ENCODE results near the gene VPS72. TPM values are rescaled to one million over a fixed set of nuclear protein-coding genes. Genes with fewer than 3 reads are reported as not detected.
"Not testable (repeated sequence)": the region's sequence is repeated elsewhere in the genome, so short reads cannot be mapped to it uniquely, and the experiment has no call there.

Gene VPS72
- total RNA-seq, 1 experiment from 2014 or later, result 75.1 TPM

- TF ChIP-seq EZH2phosphoT487 (IDR thresholded peaks at IDR 0.05; ENCODE audit: borderline replicate concordance, low read length), result no peak
- no peak for TF ChIP-seq EZH2 (IDR thresholded peaks at IDR 0.05; ENCODE audit: low read length, unreplicated experiment)
- TF ChIP-seq CTCF (conservative IDR thresholded peaks at IDR 0.05; ENCODE audit: low read depth, low read length), result no peak
- H3K4me1 ChIP-seq (ENCODE audit: insufficient read depth, low read length), result peaks cover 40% of the 10 kb centered on the region
- H3F3A ChIP-seq (ENCODE audit: low read length, unreplicated experiment), result peaks cover 11% of the 10 kb centered on the region
- no peak overlapping the region for H2AFZ ChIP-seq (ENCODE audit: low read length)
- ChIA-PET POLR2A (ENCODE audit: unreplicated experiment) (interaction anchor here (0.6 kb wide), 2 partner anchors 36 to 186 kb away, joined by 4 to 5 read pairs; no protein-coding TSS in a partner anchor), CTCF (no interaction called here)
- peaks cover 33% of the 10 kb centered on the region for H3K79me2 ChIP-seq (ENCODE audit: low read length)
- no peaks in the 10 kb centered on the region for H3K27me3 ChIP-seq (ENCODE audit: low read length)
- H3K9ac ChIP-seq (ENCODE audit: low read length), result no peak overlapping the region
- H3K4me3 ChIP-seq (ENCODE audit: low read length), result no peak overlapping the region
- no peaks in the 10 kb centered on the region for H3K9me2 ChIP-seq (replicated peaks; ENCODE audit: low read length)
- H3K9me3 ChIP-seq (ENCODE audit: low read length), result no peaks in the 10 kb centered on the region
- DNase-seq, result no peak
- no TSS peak for BruUV-seq (replicated peaks)
- no peak overlapping the region for H3K27ac ChIP-seq (ENCODE audit: low read length)
- intact Hi-C loops (cut with micrococcal nuclease), result loop anchor here (10.0 kb wide), 1 partner anchor 351 kb away; the partner anchor contains the start of gene TUFT1
- ATAC-seq, result no peak
- no peaks in the 10 kb centered on the region for H4K20me1 ChIP-seq (ENCODE audit: low read length)
- no peaks in the 10 kb centered on the region for H3K36me3 ChIP-seq (ENCODE audit: low read depth, low read length)
- no peak overlapping the region for H3K4me2 ChIP-seq (ENCODE audit: low read length)
Measured at GRCh38 chr1:151193304-151193703, 3.3 kb upstream of the VPS72 start.

- no peak overlapping the region for H3K4me2 ChIP-seq (ENCODE audit: low read length)
- ChIA-PET CTCF (no interaction called here), POLR2A (ENCODE audit: unreplicated experiment) (no interaction called here)
- H3K4me1 ChIP-seq (ENCODE audit: insufficient read depth, low read length), result peaks cover 30% of the 10 kb centered on the region
- no peaks in the 10 kb centered on the region for H3K9me3 ChIP-seq (ENCODE audit: low read length)
- H3K27ac ChIP-seq (ENCODE audit: low read length), result no peak overlapping the region
- BruUV-seq (replicated peaks), result no TSS peak
- no peak overlapping the region for H2AFZ ChIP-seq (ENCODE audit: low read length)
- no peaks in the 10 kb centered on the region for H3K9me2 ChIP-seq (replicated peaks; ENCODE audit: low read length)
- no peak for ATAC-seq
- H3K36me3 ChIP-seq (ENCODE audit: low read depth, low read length), result no peaks in the 10 kb centered on the region
- DNase-seq, result no peak
- H3K9ac ChIP-seq (ENCODE audit: low read length), result no peak overlapping the region
- intact Hi-C loops (cut with micrococcal nuclease), result loop anchor here (10.0 kb wide), 1 partner anchor 353 kb away; the partner anchor contains the start of gene TUFT1
- H3K4me3 ChIP-seq (ENCODE audit: low read length), result no peak overlapping the region
- H3F3A ChIP-seq (ENCODE audit: low read length, unreplicated experiment), result peaks cover 11% of the 10 kb centered on the region
- no peaks in the 10 kb centered on the region for H3K27me3 ChIP-seq (ENCODE audit: low read length)
- H4K20me1 ChIP-seq (ENCODE audit: low read length), result no peaks in the 10 kb centered on the region
- TF ChIP-seq EZH2phosphoT487 (IDR thresholded peaks at IDR 0.05; ENCODE audit: borderline replicate concordance, low read length), result no peak
- TF ChIP-seq CTCF (conservative IDR thresholded peaks at IDR 0.05; ENCODE audit: low read depth, low read length), result no peak
- TF ChIP-seq EZH2 (IDR thresholded peaks at IDR 0.05; ENCODE audit: low read length, unreplicated experiment), result no peak
- peaks cover 43% of the 10 kb centered on the region for H3K79me2 ChIP-seq (ENCODE audit: low read length)
Measured at GRCh38 chr1:151192047-151192446, 2.0 kb upstream of the VPS72 start.

- H3F3A ChIP-seq (ENCODE audit: low read length, unreplicated experiment); BruUV-seq (replicated peaks); H3K27ac ChIP-seq (ENCODE audit: low read length); DNase-seq; CTCF ChIA-PET; H3K27me3 ChIP-seq (ENCODE audit: low read length); H3K9me2 ChIP-seq (replicated peaks; ENCODE audit: low read length); H4K20me1 ChIP-seq (ENCODE audit: low read length); H3K9me3 ChIP-seq (ENCODE audit: low read length); ATAC-seq; POLR2A ChIA-PET (ENCODE audit: unreplicated experiment); intact Hi-C loops (cut with micrococcal nuclease); H2AFZ ChIP-seq (ENCODE audit: low read length): not testable (repeated sequence)
- Histone ChIP-seq H3K36me3 (ENCODE audit: low read depth, low read length) (peaks cover 18% of the 10 kb centered on the region), H3K4me2 (ENCODE audit: low read length) (peak overlapping the region; percentile 97), H3K9ac (ENCODE audit: low read length) (peak overlapping the region; percentile 88), H3K79me2 (ENCODE audit: low read length) (peaks cover 38% of the 10 kb centered on the region), H3K4me3 (ENCODE audit: low read length) (peak overlapping the region; percentile 89), H3K4me1 (ENCODE audit: insufficient read depth, low read length) (peaks cover 17% of the 10 kb centered on the region)
Measured at GRCh38 chr1:151188667-151189066, 1.3 kb downstream of the VPS72 start.

All from PC-3 (cell line).